Measurements from ENCODE around the gene ARMH4.

Gene ARMH4

DNA sequence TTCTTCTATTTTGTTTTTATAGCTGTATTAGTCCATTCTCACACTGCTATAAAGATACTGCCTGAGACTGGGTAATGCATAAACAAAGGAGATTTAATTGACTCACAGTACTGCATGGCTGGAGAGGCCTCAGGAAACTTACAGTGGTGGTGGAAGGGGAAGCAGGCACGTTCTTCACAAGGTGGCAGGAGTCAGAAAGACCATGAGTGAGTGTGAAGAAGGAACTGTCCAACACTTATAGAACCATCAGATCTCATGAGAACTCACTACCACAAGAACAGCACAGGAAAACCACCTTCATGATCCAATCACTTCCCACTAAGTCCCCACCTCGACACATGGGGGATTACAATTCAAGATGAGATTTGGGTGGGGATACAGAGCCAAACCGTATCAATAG, 42.3 kb downstream of the ARMH4 start:
- no peak for TF ChIP-seq CTCF (IDR thresholded peaks at IDR 0.05)
- DNase-seq (ENCODE audit: low spot score): no peak
- Histone ChIP-seq H3K4me3 (no peak overlapping the region), H3K27ac (no peak overlapping the region)

DNA sequence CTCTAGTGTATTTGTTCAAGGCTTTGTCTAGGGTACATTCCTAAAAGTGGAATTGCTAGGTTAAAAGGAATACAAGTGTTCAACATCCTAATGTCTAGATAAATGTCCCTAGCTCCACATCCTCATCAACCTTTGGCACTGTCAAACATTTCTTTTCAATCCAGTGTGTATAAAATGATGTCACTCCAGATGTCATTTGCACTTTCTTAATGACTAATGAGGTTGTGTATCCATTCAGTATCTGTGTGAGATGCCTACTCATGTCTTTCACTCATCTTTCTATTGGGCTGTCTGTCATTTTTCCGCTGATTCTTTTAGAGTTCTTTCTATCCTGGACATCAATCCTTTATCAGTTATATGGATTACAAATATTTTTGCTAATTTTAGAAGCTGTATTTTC, 43.3 kb downstream of the ARMH4 start:
- DNase-seq (ENCODE audit: low spot score): no peak
- TF ChIP-seq CTCF (IDR thresholded peaks at IDR 0.05): no peak
- no peak overlapping the region for H3K4me3 ChIP-seq
- no peak overlapping the region for H3K27ac ChIP-seq

DNA sequence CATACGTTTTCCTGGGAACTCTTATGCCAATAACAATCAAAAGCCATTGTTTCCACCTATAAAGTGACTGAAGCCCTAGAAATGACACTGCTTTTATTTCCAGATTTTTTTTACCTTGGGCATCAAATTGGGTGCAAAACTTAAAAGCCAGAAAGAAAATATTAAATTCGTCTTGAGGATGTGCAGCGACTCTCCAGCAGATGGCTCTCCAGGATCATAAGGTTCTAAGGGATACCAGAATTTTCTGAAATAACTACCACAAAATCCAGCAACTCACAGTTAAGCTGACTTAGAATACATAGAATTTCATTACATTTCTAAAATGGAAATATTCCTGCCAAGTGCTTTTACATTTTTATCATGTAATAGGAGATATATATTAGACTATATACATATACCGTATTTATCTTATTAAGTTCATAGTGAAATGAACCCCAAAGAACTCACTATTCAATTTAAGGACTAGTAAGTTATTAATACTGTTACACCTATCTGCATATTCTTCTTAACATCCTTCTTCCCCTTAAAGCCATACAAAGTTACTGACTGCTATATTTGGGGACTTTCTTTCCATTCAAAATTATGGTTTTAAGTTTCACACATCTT, 44.0 kb downstream of the ARMH4 start:
- Histone ChIP-seq H3K27ac (no peak overlapping the region), H3K4me3 (no peak overlapping the region)
- peak; percentile 76 for TF ChIP-seq CTCF (IDR thresholded peaks at IDR 0.05)
- DNase-seq (ENCODE audit: low spot score): no peak

- DNase-seq (ENCODE audit: low spot score): no peak
- H3K27ac ChIP-seq: no peak overlapping the region
- no peak for TF ChIP-seq CTCF (IDR thresholded peaks at IDR 0.05)
- H3K4me3 ChIP-seq: no peak overlapping the region
Observed at GRCh38 chr14:58107041-58107440, 45.0 kb downstream of the ARMH4 start.

DNA sequence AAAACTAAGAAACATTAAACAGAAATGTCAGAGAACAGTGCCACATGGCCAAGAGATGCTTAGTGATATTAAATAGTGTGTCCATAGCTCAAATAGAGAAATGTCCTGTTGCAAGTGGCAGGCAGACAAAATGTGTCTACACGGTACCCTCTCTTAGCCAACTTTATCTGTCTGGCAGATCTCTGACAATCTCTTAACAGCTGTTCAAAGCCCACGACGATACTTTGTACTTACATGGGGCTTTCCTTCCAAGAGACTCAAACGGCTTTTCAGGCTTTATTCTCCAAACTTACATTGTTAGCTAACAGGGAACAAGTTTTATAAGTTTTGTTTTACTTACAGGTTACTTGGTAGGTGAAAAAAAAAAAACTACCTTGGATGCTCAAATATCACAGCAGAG, 45.6 kb downstream of the ARMH4 start:
- no peak for DNase-seq (ENCODE audit: low spot score)
- no peak for TF ChIP-seq CTCF (IDR thresholded peaks at IDR 0.05)
- no peak overlapping the region for H3K4me3 ChIP-seq
- no peak overlapping the region for H3K27ac ChIP-seq

- H3K4me3 ChIP-seq: no peak overlapping the region
- no peak for DNase-seq (ENCODE audit: low spot score)
- no peak for TF ChIP-seq CTCF (IDR thresholded peaks at IDR 0.05)
- no peak overlapping the region for H3K27ac ChIP-seq
Observed at GRCh38 chr14:58104808-58105207, 47.2 kb downstream of the ARMH4 start.

DNA sequence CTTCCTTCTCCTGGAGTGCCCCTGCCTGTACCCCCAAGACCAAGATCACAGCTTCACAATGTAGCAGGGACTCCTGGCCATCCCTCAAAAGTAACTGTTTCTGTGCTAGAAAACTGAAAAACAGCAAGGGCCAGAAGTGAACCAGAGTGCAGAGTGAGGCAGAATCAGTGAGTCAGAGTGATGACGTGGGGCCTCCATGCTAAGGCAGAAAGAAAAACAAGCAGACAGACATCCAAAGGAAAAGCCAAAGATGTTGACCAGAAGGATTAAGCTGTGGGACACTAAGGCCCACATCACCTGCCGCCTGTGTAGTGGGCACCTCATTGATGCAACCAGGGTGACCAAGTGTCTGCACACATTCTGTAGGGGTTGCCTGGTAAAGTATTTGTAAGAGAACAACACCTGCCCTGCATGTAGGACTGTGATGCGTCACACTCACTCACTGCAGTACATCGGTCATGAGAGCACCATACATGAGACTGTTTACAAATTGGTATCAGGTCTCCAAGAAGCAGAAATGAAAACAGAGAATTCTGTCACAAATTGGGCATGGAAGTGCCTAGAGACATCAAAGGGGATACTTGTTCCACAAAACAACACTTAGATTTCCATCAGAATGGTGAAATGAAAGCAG, 51.2 kb downstream of the ARMH4 start:
- no peak for TF ChIP-seq CTCF (IDR thresholded peaks at IDR 0.05)
- no peak overlapping the region for H3K4me3 ChIP-seq
- DNase-seq (ENCODE audit: low spot score): no peak
- no peak overlapping the region for H3K27ac ChIP-seq

All from coronary artery (tissue), 2 donors.